Stimulated activated naive CD8-positive, alpha-beta T cell treated with anti-CD3 and anti-CD28 coated beads, Interleukin-15, Interleukin-2, amounts not matched to agents 100 U/mL and 50 U/mL, for 24 hours (primary cell): ENCODE results near the gene SERPINA1.

Experiments used
- ATAC-seq: fragments of 150-1000 bp; cut with Tn5 transposase; one replicate; pipeline ENCODE4 v1.10.0; 2021
- DNase-seq: peaks from one replicate; pipeline ENCODE4 v3.0.0; 2021

Gene SERPINA1

GRCh38 chr14:94346065-94346786 lies 42.2 kb downstream of the SERPINA1 start:
- DNase-seq (peak; percentile 53), ATAC-seq (peak; percentile 87)

DNA sequence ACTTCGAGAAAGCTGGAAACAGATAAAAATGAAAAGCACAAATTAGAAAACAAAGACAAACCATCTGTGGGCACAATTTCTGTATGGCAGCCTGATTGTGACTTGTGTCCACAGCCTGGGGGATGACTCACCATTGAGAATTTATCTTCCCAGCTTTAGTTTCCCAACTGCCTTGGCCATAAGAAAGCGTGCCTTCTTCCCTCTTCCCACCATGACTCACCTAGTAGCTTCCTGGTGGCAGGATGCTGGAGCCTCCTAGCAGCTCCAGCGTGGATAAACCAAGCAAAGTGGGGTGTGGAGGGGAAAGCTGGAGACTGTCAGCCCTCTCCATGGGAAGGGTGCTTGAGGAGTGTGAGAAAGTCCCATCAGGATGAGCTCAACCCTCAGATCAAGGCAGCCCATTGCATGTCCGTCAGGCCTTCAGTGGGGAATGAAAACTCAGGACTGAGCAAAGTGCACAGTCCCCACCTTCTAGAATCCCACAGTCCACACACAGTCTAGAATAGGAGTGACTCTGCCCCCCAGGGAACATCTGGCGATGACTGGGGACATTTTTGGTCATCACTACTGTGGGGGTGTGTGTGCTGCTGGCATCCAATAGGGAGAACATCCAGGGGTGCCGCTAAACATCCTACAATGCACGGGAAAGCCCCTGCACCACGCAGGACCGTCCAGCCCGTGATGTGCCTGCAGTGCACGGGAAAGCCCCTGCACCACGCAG lies 42.9 kb downstream of the SERPINA1 start:
- ATAC-seq (no peak), DNase-seq (no peak)

DNA sequence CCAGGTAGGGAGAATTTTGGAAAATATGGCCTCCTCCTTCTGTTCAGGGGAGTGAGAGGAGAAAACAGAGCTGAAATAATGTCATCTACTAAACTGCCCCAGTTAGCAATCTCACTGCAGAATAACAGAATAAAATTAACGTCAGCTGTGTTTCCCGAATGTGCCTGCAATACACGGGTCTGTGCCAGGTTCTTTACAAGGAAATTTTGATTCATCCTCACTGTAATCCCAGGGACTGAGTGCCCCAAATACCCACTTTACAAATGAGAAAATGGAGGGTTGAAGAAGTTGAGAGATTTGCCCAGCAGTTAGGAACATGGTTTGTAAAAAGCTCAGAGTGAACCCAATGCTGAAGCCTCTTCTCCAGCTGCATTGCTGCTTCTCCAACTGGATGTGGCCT lies 44.0 kb downstream of the SERPINA1 start:
- DNase-seq (no peak), ATAC-seq (no peak)

- ATAC-seq (no peak), DNase-seq (no peak)
Observed at GRCh38 chr14:94343238-94344005, 45.0 kb downstream of the SERPINA1 start.

DNA sequence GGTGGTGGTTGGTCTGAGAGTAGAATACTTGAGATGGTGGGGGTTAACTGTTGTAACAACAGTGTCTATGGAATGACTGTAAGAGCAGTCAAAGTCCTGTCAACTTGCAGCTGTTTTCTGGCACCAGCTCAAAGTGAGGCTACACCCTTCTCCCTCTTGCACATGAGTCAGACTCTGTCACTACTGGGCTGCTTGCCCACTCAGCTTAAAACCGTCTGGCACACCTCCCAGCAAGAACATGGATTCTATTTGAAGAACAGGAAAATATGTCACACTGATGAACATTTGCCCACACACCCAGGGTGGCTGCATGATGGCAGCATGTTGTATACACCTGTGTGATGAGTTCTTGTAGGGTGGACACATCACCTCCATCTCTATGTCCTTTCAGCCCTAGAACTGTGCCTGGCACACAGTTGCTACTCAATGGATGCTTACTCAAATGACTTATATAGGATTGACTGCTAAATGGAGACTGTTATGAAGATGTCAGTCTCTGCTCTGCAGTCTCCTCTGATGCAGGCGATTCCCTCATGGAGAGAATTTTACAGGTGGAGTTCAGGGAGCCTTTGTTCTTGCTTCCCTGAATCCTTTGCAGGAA lies 46.0 kb downstream of the SERPINA1 start:
- no peak for ATAC-seq
- no peak for DNase-seq

- ATAC-seq = no peak
- DNase-seq = no peak
Observed at GRCh38 chr14:94341656-94342333, 46.6 kb downstream of the SERPINA1 start.

DNA sequence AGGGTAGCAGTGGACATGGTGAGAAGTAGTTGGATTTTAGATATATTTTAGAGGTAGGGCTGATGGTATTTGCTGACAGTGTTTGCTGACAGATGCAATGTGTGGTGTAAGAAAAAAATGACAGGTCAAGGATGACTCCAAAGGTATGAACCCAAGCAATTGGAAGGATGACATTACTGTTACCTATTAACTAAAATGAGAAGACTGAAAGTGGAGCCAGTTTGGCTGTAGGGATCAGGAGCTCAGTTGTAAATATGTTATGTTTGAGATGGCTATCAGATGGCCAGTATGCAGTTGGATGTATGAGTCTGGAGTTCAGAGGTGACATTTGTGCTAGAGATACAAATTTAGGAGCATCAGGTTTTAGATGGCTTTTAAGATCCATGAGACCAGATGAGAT lies 47.9 kb downstream of the SERPINA1 start:
- ATAC-seq = no peak
- DNase-seq = no peak

DNA sequence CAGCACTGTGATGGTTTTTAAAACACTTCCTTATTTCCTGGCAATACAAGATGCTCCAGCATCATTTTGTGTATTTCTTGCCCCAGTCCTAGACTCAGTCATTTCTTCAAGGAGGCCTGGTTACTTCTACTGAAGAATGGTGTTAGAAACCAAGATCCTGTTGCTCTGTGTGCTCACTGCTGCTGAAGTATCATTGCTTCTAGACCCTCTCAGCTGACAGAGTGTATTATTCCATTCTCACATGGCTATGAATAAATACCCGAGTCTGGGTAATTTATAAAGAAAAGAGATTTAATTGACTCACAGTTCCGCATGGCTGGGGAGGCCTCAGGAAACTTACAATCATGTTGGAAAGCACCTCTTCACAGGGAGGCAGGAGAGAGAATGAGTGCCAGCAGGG lies 50.4 kb downstream of the SERPINA1 start:
- no peak for DNase-seq
- ATAC-seq = no peak

DNA sequence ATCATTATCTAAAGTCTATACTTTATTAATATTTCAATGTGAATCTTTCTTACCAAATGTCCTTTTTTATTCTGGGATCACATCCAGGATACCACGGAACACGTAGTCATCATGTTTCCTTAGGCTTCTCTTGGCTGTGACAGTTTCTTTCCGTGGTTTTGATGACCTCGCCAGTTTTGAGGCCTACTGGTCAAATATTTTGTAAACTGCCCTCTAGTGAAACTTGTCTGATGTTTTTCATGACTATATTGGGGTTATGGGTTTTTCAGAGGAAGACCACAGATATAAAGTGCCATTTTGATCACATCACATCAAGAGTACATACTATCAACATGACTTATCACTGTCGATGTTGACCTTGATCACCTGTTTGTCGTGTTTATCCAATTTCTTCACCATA lies 51.1 kb downstream of the SERPINA1 start:
- ATAC-seq (peak; percentile 14), DNase-seq (peak; percentile 11)

GRCh38 chr14:94334872-94335271 lies 53.5 kb downstream of the SERPINA1 start:
- ATAC-seq = no peak
- DNase-seq = no peak

DNA sequence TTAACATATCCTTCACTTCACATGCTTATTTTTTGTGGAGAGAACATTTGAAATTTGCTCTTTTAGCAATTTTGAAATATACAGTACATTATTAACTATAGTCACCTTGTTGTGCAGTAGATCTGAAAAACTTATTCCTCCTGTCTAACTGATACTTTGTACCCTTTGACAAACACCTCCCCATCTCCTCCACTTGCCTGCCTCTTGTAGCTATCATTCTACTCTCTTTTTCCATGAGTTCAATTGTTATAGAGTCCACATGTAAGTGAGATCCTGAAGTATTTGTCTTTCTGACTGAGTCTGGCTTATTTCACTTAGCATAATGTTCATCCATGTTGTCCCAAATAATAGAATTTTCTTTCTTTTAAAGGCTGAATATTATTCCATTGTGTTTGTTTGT lies 55.8 kb downstream of the SERPINA1 start:
- DNase-seq = no peak

GRCh38 chr14:94332063-94332583 lies 56.3 kb downstream of the SERPINA1 start:
- DNase-seq (no peak), ATAC-seq (peak; percentile 14)

More for the DNA sequence above, 55.8 kb downstream of the SERPINA1 start:
- no peak for ATAC-seq

DNA sequence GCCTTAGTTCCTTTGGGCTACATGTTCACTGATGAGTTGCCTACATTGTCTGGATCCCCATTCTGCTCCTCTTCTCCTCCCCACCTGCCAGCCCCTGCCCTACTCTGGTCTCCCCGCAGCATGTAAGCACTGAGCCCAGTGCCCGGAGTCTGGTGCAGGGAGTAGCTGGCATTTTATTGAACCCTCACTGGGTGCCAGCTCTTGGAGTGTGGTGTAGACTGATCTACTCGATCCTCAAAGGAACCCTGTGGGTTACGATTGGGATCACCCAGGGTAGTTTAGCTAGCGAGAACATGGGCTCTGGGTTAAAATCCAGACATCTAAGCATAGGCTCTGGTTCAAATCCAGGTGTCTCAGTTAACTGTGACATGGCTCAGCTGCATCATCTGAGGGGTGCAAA lies 56.9 kb downstream of the SERPINA1 start:
- DNase-seq (no peak), ATAC-seq (no peak)

DNA sequence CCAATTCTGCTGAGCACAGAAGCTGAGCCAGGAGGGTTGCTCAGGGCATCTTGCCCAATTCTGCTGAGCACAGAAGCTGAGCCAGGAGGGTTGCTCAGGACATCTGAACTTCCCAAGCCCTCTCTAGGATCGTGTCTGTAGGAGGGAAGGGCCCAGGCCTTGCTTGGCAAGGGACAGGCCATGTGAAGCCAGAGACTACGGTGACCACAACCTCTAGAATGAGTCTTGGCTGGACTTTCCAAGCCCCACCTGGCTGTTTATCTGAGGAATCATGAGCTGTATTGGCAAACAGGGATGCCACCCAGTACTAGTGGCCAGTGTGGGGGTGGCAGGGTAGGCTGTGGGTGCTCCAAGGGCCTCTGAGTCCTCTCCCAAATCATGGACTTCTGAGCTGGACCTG lies 57.5 kb downstream of the SERPINA1 start:
- DNase-seq (no peak), ATAC-seq (no peak)

DNA sequence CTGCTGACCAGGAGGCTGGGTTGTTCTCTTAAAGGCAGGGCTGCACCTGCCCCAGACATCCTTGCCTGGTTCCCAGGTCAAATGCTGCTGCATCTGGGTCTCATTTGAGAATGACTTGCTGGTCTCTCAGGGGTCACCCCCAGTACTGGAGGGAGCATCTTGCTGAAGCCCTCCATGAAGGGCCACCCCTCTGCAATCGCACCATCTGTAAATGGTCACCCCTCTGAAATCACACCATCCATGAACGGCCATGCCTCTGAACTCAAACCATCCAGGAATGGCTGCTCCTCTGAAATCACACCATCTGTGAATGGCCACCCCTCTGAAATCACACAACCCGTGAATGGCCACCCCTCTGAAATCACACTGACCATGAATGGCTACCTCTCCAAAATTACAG lies 58.0 kb downstream of the SERPINA1 start:
- DNase-seq (no peak), ATAC-seq (no peak)

DNA sequence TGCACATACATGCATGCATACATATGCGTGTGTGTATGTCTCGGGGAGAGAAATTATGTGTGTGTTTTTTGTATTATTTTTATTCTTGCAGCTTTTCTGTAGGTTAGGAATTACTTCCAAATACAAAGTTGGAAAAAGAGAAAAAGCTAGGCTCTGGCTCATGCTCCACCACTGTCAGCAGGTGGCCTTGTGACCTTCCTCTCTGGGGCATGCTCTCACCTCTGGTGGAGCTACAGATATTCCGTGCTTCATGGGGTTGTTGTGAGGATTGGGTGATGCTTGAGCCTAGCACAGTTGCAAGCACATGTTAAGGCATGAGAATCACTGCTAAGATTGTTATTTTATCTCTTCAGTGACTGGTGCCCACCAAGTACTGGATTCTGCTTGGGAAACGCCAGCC lies 58.5 kb downstream of the SERPINA1 start:
- no peak for DNase-seq

DNA sequence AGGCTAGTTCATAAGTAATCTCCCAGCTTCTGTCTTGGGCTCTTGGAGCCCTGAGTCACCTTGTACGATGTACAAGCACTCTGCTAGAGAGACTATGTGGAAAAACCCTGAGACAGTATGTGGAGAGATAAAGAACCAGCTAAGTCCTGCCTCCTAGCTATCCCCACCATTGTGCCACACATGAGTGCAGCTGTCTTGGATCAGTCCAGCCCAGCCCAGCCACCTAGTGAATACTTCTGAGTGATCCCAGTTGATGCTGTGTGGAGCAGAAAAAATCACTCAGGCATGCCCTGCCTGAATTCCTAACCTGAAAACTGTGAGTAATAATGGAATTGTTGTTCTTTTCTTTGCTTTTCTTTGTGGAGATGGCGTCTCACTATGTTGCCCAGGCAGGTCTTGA lies 60.2 kb downstream of the SERPINA1 start:
- no peak for ATAC-seq
- DNase-seq = no peak

More for the DNA sequence above, 58.5 kb downstream of the SERPINA1 start:
- ATAC-seq = no peak
